SK-N-SH (cell line): Measurements from ENCODE around the gene AIP. TPM values are rescaled to one million over a fixed set of nuclear protein-coding genes. Genes with fewer than 3 reads are reported as not detected.

ENCODE experiments used
- CTCF ChIA-PET: fragments of 300-600, 350-600 bp; formaldehyde crosslinking; extraction: SDS; loops from one replicate; lab custom pipeline; 2021; lab: Yijun Ruan, JAX
- POLR2A ChIA-PET: fragments of 350-600 bp; sonication (Branson Sonifier 250); formaldehyde crosslinking; extraction: SDS; loops from one replicate; lab custom pipeline; 2020; ENCODE audit warnings: antibody characterized with exemption, inconsistent platforms; lab: Yijun Ruan, JAX
- DNase-seq: peaks from one replicate; pipeline ENCODE4 v3.0.0; 2012
- H2AFZ ChIP-seq: fragments of 200-600 bp; sonication (generic); 2 replicates; pipeline ENCODE4 v1.8.1; 2016; ENCODE audit warnings: antibody characterized with exemption, mild to moderate bottlenecking, low read depth
- H3F3A ChIP-seq: fragments of 200-600 bp; sonication (generic); replicated peaks from 2 replicates; pipeline ENCODE3; 2016; ENCODE audit warnings: antibody characterized with exemption, mild to moderate bottlenecking; ENCODE audit not compliant: insufficient read depth
- H3K27ac ChIP-seq, 2 experiments: fragments of 200-500 bp in 1 of 2; fragments of 200-600 bp in 1 of 2; sonication (Bioruptor generic) in 1 of 2; sonication (generic), shearing (Covaris generic) in 1 of 2; 2 replicates each; pipeline versions ENCODE4 v1.5.1 to v1.6.1; 2014 to 2016; ENCODE audit warnings: low read depth in 2 of 2, inconsistent platforms in 1 of 2, low read length in 1 of 2, mild to moderate bottlenecking in 1 of 2, mixed read lengths in 1 of 2
- H3K27me3 ChIP-seq: fragments of 200-600 bp; sonication (generic), shearing (Covaris generic); 2 replicates; pipeline ENCODE4 v1.6.1; 2016; ENCODE audit warnings: mixed run types; ENCODE audit not compliant: insufficient read depth
- H3K36me3 ChIP-seq, 2 experiments: fragments of 200-500 bp in 1 of 2; fragments of 200-600 bp in 1 of 2; sonication (Bioruptor generic) in 1 of 2; sonication (generic) in 1 of 2; replicated peaks in 1 of 2; 2 replicates each; pipeline versions ENCODE3 to v1.5.1; 2014 to 2016; ENCODE audit warnings: low read length in 1 of 2, mild to moderate bottlenecking in 1 of 2; ENCODE audit not compliant: insufficient read depth in 2 of 2, control insufficient read depth in 1 of 2
- H3K4me1 ChIP-seq, 2 experiments: fragments of 200-500 bp in 1 of 2; fragments of 200-600 bp in 1 of 2; sonication (Bioruptor generic) in 1 of 2; sonication (generic), shearing (Covaris generic) in 1 of 2; 2 replicates each; pipeline versions ENCODE4 v1.5.1 to v1.6.1; 2014 to 2016; ENCODE audit warnings: low read depth in 1 of 2, low read length in 1 of 2, mixed run types in 1 of 2; ENCODE audit not compliant: insufficient read depth in 2 of 2, control insufficient read depth in 1 of 2
- H3K4me2 ChIP-seq: fragments of 200-600 bp; sonication (generic), shearing (Covaris generic); 2 replicates; pipeline ENCODE4 v1.6.1; 2017; ENCODE audit warnings: mixed run types
- H3K4me3 ChIP-seq, 2 experiments: fragments of 200-500 bp in 1 of 2; fragments of 200-600 bp in 1 of 2; sonication (Bioruptor generic) in 1 of 2; sonication (generic), shearing (Covaris generic) in 1 of 2; 2 replicates each; pipeline versions ENCODE4 v1.5.1 to v1.8.1; 2014 to 2016; ENCODE audit warnings: low read depth in 2 of 2, inconsistent platforms in 1 of 2, low read length in 1 of 2, mild to moderate bottlenecking in 1 of 2, mixed read lengths in 1 of 2, moderate library complexity in 1 of 2
- H3K79me2 ChIP-seq: fragments of 200-600 bp; sonication (generic); 2 replicates; pipeline ENCODE4 v1.8.1; 2017; ENCODE audit warnings: mild to moderate bottlenecking; ENCODE audit not compliant: insufficient read depth
- H3K9ac ChIP-seq: fragments of 200-600 bp; sonication (generic); 2 replicates; pipeline ENCODE4 v1.6.1; 2017; ENCODE audit warnings: mixed run types
- H3K9me2 ChIP-seq: fragments of 200-600 bp; sonication (generic); 2 replicates; pipeline ENCODE4 v1.6.1; 2017; ENCODE audit warnings: mixed run types
- H3K9me3 ChIP-seq: fragments of 200-600 bp; sonication (generic); 2 replicates; pipeline ENCODE4 v1.6.1; 2017; ENCODE audit warnings: mixed run types, mild to moderate bottlenecking, moderate library complexity
- H4K20me1 ChIP-seq: fragments of 200-600 bp; sonication (generic); 2 replicates; pipeline ENCODE4 v1.6.1; 2017; ENCODE audit warnings: mild to moderate bottlenecking, mixed run types; ENCODE audit not compliant: insufficient read depth
- CHD2 ChIP-seq: fragments of 150-350 bp; IDR thresholded peaks from 2 replicates; pipeline ENCODE4 v1.6.1; 2018; ENCODE audit warnings: low read length; ENCODE audit not compliant: partially characterized antibody
- GABPA ChIP-seq: IDR thresholded peaks from 2 replicates; pipeline ENCODE4 v1.4.0; 2012; ENCODE audit warnings: low read depth, mild to moderate bottlenecking
- MAX ChIP-seq: IDR thresholded peaks from 2 replicates; pipeline ENCODE4 v1.4.0; 2012; ENCODE audit warnings: low read depth
- NFIC ChIP-seq: IDR thresholded peaks from 2 replicates; pipeline ENCODE4 v1.4.0; 2012; ENCODE audit warnings: borderline replicate concordance
- POLR2AphosphoS5 ChIP-seq: IDR thresholded peaks from 2 replicates; pipeline ENCODE4 v1.6.1; 2012; ENCODE audit warnings: low read depth, low read length
- USF1 ChIP-seq: IDR thresholded peaks from 2 replicates; pipeline ENCODE4 v1.4.0; 2012; ENCODE audit warnings: low read depth, borderline replicate concordance
- WGBS: methylation state at CpG from one replicate; pipeline ENCODE4 v1.1.6; 2017; ENCODE audit warnings: low lambda C conversion rate; 5-methylcytosine and 5-hydroxymethylcytosine counted together
- polyA plus RNA-seq, 3 experiments: library from polyadenylated mRNA; depleted of rRNA; stranded (reverse); fragments of >200 nt; gene quantifications; 2 replicates each; pipeline ENCODE4 v1.2.3, GENCODE V29; 2012

The AIP gene
- polyA plus RNA-seq, 1 of the 3 experiments (the other 2 are of a cell fraction): 207 TPM

GRCh38 chr11:67505605-67506396 lies 23.0 kb downstream of the AIP start (continued):
- TF ChIP-seq USF1: no peak

DNA sequence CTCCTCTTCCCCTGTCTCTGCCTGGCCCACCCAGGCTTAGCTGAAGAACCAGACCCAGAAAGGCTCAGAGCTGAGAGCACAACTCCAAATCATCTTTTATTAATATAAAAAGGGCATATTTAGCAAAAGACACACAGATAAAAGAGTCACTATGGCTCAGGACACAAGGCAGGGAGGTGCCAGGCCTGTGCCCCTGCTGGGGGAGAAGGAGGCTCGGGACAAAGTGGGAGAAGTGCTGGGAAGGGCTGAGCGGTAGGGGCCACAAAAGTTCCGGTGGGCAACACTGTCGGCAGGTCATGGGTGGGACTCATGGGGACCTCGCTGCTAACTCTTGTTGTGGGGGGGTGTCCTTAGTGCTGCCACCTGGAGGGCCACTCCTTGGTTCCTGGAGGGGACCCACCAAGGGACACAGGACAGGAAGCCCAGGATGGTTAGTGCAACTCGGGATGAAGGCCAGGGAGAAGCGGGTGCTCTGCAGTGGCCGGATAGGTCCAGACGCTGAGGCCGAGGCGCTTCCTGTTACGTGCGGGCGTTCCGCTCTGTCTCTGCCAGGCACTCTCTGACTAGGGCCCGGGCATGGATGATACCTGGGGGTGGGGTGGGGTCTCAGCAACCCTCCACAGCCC lies 23.7 kb downstream of the AIP start:
- 0 out of 2 replicates have a peak overlapping the region, but pooled peaks have one; percentile 69 for H3K9ac ChIP-seq

DNA sequence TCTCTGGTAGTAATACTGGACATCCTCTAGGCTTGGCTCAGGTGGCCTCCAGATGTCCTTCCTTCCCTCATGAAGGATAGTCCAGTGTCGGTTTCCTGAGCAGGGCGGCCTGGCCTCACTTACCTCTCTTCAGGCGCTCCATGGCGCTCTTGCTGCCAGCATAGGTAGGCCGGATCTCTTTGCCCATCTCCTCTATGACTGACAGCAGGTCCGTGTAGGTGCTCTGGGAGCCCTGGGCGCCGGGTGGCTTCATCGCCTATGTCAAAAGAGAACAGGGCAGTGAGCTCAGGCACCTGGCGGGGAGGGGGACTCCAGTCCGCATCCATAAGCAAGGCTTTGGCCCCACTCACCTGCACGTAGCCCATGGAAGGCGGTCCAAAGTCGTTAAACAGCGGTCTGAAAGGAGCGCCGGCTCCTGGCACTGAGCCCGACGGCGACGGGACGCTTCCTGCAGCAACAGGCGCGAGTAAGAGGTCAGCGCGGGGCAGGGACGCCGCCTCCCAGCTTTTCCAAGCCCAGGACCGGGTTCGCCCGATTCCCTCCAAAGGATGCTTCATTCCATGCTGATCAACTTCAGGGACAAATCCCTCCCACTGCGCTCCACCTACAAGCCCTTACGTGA lies 24.5 kb downstream of the AIP start:
- Histone ChIP-seq H3K9me2 (no peaks in the 10 kb centered on the region), H3K4me2 (peak overlapping the region; percentile 95), H3K27me3 (no peaks in the 10 kb centered on the region; the same call in 1 of the 2 replicates), H4K20me1 (peaks cover 13% of the 10 kb centered on the region), H3K4me1 (peaks cover 10 to 36% of the 10 kb centered on the region in 2 experiments), H3K36me3 (peaks cover 0 to 7% of the 10 kb centered on the region in 2 experiments), H3K27ac (peak overlapping the region; percentile 83 to 89; a peak in 3 of 4 replicates), H3K4me3 (peak overlapping the region; percentile 68 to 89), H2AFZ (peak overlapping the region; percentile 80; the same call in 1 of the 2 replicates), H3K9me3 (no peaks in the 10 kb centered on the region), H3K9ac (peak overlapping the region; percentile 69), H3F3A (peaks cover 24% of the 10 kb centered on the region), H3K79me2 (peaks cover 29% of the 10 kb centered on the region)
- CTCF ChIA-PET: interaction anchor here (0.8 to 1.1 kb wide), 2 partner anchors 15 to 125 kb away, joined by 3 read pairs; no protein-coding TSS in a partner anchor
- POLR2A ChIA-PET: interaction anchor here (1.4 kb wide), 1 partner anchor 106 kb away, joined by 5 read pairs; the partner anchor contains the start of gene PPP1CA
- WGBS: 68% methylated on average over 11 of the region's 33 CpGs
- TF ChIP-seq POLR2AphosphoS5 (no peak), NFIC (peak; percentile 25)
- DNase-seq: no peak

More for the DNA sequence above, 23.7 kb downstream of the AIP start:
- Histone ChIP-seq H3K4me3 (peak overlapping the region in 1 of 2 experiments; percentile 68; a peak in 2 of 4 replicates), H3K4me2 (peak overlapping the region; percentile 95), H3K79me2 (peaks cover 29% of the 10 kb centered on the region), H3K9me2 (no peaks in the 10 kb centered on the region), H3K4me1 (peaks cover 10 to 36% of the 10 kb centered on the region in 2 experiments), H4K20me1 (peaks cover 13% of the 10 kb centered on the region), H3F3A (peaks cover 24% of the 10 kb centered on the region), H2AFZ (no peak overlapping the region), H3K27ac (peak overlapping the region; percentile 6 to 80; a peak in 3 of 4 replicates), H3K9me3 (no peaks in the 10 kb centered on the region), H3K27me3 (no peaks in the 10 kb centered on the region; the same call in 1 of the 2 replicates), H3K36me3 (peaks cover 0 to 14% of the 10 kb centered on the region in 2 experiments)
- CTCF ChIA-PET: interaction anchor here (0.6 to 1.2 kb wide), 6 partner anchors 99 to 160 kb away, joined by 3 to 4 read pairs (median 3); no protein-coding TSS in a partner anchor
- 87% methylated on average over 13 of the region's 16 CpGs for WGBS
- POLR2A ChIA-PET: no interaction called here
- DNase-seq: no peak
- no peak for TF ChIP-seq GABPA
- no peak for TF ChIP-seq CHD2
- no peak for TF ChIP-seq MAX
- TF ChIP-seq, all 33 proteins: peak for 0
